OCI-LY1 (cell line): ENCODE measurements around the gene SENP2.
"Not testable (repeated sequence)": the region's sequence is repeated elsewhere in the genome, so short reads cannot be mapped to it uniquely, and the experiment has no call there.

Source experiments
- H2AFZ ChIP-seq: fragments of 200-600 bp; sonication (generic), shearing (Covaris generic); 2 replicates; pipeline ENCODE4 v1.6.0; 2014; ENCODE audit warnings: antibody characterized with exemption, mild to moderate bottlenecking, low read length
- H3F3A ChIP-seq: fragments of 200-600 bp; sonication (generic), shearing (Covaris generic); 2 replicates; pipeline ENCODE4 v1.6.0; 2014; ENCODE audit warnings: mild to moderate bottlenecking, antibody characterized with exemption, low read length, moderate library complexity; ENCODE audit not compliant: insufficient read depth
- H3K27ac ChIP-seq: fragments of 200-600 bp; sonication (generic); 2 replicates; pipeline ENCODE4 v1.5.1; 2014; ENCODE audit warnings: low read length, mixed run types, mild to moderate bottlenecking, low read depth; ENCODE audit not compliant: poor library complexity, severe bottlenecking
- H3K27me3 ChIP-seq: fragments of 200-600 bp; sonication (generic); 2 replicates; pipeline ENCODE4 v1.6.0; 2014; ENCODE audit warnings: antibody characterized with exemption, mild to moderate bottlenecking, low read length, moderate library complexity; ENCODE audit not compliant: insufficient read depth
- H3K36me3 ChIP-seq: fragments of 200-600 bp; sonication (generic); 2 replicates; pipeline ENCODE4 v1.6.1; 2014; ENCODE audit warnings: mild to moderate bottlenecking, antibody characterized with exemption, low read length, moderate library complexity, mixed read lengths; ENCODE audit not compliant: insufficient read depth
- H3K4me1 ChIP-seq: fragments of 200-600 bp; sonication (generic); 2 replicates; pipeline ENCODE4 v1.5.1; 2014; ENCODE audit warnings: mild to moderate bottlenecking, low read length, moderate library complexity; ENCODE audit not compliant: insufficient read depth, severe bottlenecking
- H3K4me2 ChIP-seq: fragments of 200-600 bp; sonication (generic), shearing (Covaris generic); 2 replicates; pipeline ENCODE4 v1.6.1; 2014; ENCODE audit warnings: low read length
- H3K4me3 ChIP-seq: fragments of 200-600 bp; sonication (generic); 2 replicates; pipeline ENCODE4 v1.5.1; 2014; ENCODE audit warnings: low read length, low read depth, mild to moderate bottlenecking, mixed read lengths; ENCODE audit not compliant: poor library complexity, severe bottlenecking
- H3K79me2 ChIP-seq: fragments of 200-600 bp; shearing (Covaris generic); 2 replicates; pipeline ENCODE4 v1.6.1; 2016; ENCODE audit warnings: mixed run types, low read length, mixed read lengths; ENCODE audit not compliant: insufficient read depth
- H3K9ac ChIP-seq: fragments of 200-600 bp; sonication (generic), shearing (Covaris generic); 2 replicates; pipeline ENCODE4 v1.6.1; 2014; ENCODE audit warnings: mild to moderate bottlenecking, low read length, mixed read lengths
- H3K9me2 ChIP-seq: fragments of 200-600 bp; sonication (generic), shearing (Covaris generic); 2 replicates; pipeline ENCODE4 v1.6.1; 2014; ENCODE audit warnings: low read depth, mild to moderate bottlenecking, low read length, mixed read lengths
- H3K9me3 ChIP-seq: fragments of 200-600 bp; shearing (Covaris generic); 2 replicates; pipeline ENCODE4 v1.6.1; 2014; ENCODE audit warnings: low read length, mixed read lengths
- H4K20me1 ChIP-seq: fragments of 200-600 bp; sonication (generic), shearing (Covaris generic); 2 replicates; pipeline ENCODE4 v1.6.0; 2016; ENCODE audit warnings: mild to moderate bottlenecking, low read length; ENCODE audit not compliant: insufficient read depth
- EZH2 ChIP-seq: fragments of 200-600 bp; sonication (generic), shearing (Covaris generic); IDR thresholded peaks from 2 replicates; pipeline ENCODE4 v1.8.0; 2017; ENCODE audit warnings: borderline replicate concordance, mixed run types, mild to moderate bottlenecking, antibody characterized with exemption, low read length, moderate library complexity, mixed read lengths
- TF ChIP-seq, protein P1 (sequence below): fragments of 200-600 bp; sonication (generic), shearing (Covaris generic); IDR thresholded peaks from 2 replicates; pipeline ENCODE4 v1.5.1; 2017; ENCODE audit warnings: mild to moderate bottlenecking, antibody characterized with exemption, low read length, moderate library complexity, mixed read lengths

SENP2 gene

DNA sequence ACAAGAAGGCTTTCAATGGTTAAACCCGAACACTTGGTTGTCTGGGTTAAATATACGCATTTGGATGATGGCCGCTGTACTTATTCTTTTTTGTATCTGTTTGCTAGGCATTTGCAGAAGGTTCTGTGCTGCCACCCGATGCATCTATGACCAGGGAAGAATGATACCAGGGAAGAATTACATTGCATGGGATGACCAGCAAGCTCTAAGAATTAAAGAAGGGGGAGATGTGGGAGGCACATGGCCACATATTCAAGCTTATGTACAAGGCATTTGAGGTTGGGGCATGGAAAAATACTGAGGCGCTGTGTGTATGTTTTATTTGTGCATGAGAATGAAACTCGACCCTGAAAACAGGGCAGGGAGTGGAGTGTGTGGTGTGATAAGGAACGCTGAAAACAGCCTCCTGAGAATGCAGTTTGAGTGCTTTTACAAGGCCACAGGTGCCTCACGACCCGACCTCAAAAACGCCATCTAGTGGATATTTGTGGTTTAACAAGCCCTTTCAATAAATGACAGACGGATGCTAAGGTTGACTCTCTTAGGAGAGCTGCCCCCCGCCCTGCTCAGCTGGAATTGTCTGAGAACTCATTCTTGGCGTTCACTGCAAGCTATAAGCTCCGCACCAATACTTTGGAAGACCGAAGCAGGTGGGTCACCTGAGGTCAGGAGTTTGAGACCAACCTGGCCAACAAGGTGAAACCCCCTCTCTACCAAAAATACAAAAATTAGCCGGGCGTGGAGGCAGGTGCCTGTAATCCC is 10.8 kb upstream of the SENP2 start:
- H4K20me1 ChIP-seq, H3K27me3 ChIP-seq, H3K4me1 ChIP-seq, H3F3A ChIP-seq, H3K79me2 ChIP-seq, H3K36me3 ChIP-seq, H3K9me3 ChIP-seq, H3K4me3 ChIP-seq, H3K27ac ChIP-seq, H3K9ac ChIP-seq, H2AFZ ChIP-seq, H3K4me2 ChIP-seq, H3K9me2 ChIP-seq: not testable (repeated sequence)
- TF ChIP-seq, protein P1, sequence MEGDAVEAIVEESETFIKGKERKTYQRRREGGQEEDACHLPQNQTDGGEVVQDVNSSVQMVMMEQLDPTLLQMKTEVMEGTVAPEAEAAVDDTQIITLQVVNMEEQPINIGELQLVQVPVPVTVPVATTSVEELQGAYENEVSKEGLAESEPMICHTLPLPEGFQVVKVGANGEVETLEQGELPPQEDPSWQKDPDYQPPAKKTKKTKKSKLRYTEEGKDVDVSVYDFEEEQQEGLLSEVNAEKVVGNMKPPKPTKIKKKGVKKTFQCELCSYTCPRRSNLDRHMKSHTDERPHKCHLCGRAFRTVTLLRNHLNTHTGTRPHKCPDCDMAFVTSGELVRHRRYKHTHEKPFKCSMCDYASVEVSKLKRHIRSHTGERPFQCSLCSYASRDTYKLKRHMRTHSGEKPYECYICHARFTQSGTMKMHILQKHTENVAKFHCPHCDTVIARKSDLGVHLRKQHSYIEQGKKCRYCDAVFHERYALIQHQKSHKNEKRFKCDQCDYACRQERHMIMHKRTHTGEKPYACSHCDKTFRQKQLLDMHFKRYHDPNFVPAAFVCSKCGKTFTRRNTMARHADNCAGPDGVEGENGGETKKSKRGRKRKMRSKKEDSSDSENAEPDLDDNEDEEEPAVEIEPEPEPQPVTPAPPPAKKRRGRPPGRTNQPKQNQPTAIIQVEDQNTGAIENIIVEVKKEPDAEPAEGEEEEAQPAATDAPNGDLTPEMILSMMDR: peak; percentile 60

DNA sequence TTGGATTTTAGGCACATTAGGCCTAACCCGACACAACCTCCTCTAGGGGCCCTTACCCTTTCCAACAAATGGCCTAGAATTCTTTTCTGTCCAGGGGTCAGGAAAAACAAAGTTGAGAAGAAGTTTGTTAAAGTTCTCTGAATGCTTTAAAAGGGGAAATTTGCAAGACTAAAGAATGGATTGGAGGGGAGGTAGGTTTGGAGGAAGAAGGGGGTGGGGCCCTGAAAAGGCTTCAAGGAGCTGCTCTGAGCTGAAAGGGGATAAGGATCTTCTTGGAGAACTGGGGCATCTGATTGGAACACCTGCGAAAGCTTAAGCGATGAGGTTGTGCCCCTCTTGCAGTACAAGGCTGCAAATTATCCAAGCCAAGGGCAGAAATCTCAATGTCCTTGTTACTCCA is 3.9 kb upstream of the SENP2 start:
- no peak overlapping the region for H2AFZ ChIP-seq
- H3F3A ChIP-seq: no peaks in the 10 kb centered on the region
- peaks cover 7% of the 10 kb centered on the region for H3K79me2 ChIP-seq
- H3K4me1 ChIP-seq: peaks cover 15% of the 10 kb centered on the region
- H3K27me3 ChIP-seq: no peaks in the 10 kb centered on the region
- no peak overlapping the region for H3K27ac ChIP-seq
- H4K20me1 ChIP-seq: no peaks in the 10 kb centered on the region
- H3K9ac ChIP-seq: no peak overlapping the region
- H3K4me3 ChIP-seq: no peak overlapping the region
- TF ChIP-seq, protein P1: no peak
- no peak for TF ChIP-seq EZH2
- no peaks in the 10 kb centered on the region for H3K9me2 ChIP-seq
- no peak overlapping the region for H3K4me2 ChIP-seq
- no peaks in the 10 kb centered on the region for H3K9me3 ChIP-seq
- H3K36me3 ChIP-seq: no peaks in the 10 kb centered on the region

DNA sequence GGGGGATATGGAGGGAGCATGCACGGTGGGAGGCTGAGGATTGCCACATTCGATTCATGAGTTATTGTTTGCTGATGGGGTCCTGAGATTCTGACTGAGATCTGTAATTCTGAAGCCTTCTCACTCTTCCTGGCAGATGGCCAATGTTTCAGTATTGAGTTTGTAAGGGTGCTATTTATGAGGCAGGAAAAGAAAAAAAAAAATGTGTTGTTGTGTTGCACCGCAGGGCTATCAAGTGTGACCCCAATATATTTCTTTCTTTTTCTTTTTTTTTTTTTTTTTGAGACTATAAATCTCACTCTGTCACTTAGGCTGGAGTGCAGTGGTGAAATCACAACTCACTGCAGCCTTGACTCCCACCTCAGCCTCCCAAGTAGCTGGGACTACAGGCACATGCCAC is 3.2 kb upstream of the SENP2 start:
- no peak overlapping the region for H2AFZ ChIP-seq
- no peak overlapping the region for H3K27ac ChIP-seq
- peaks cover 18% of the 10 kb centered on the region for H3K4me1 ChIP-seq
- TF ChIP-seq, protein P1: no peak
- no peak for TF ChIP-seq EZH2
- H3K4me2 ChIP-seq: no peak overlapping the region
- H3K9me3 ChIP-seq: no peaks in the 10 kb centered on the region
- no peak overlapping the region for H3K4me3 ChIP-seq
- H3K9ac ChIP-seq: no peak overlapping the region
- H3K79me2 ChIP-seq: peaks cover 10% of the 10 kb centered on the region
- H3K9me2 ChIP-seq: no peaks in the 10 kb centered on the region
- H4K20me1 ChIP-seq: no peaks in the 10 kb centered on the region
- H3K27me3 ChIP-seq: no peaks in the 10 kb centered on the region
- no peaks in the 10 kb centered on the region for H3F3A ChIP-seq
- no peaks in the 10 kb centered on the region for H3K36me3 ChIP-seq
